Colonic mucosa (tissue), 4 donors: ENCODE results near the gene ARAP2. TPM values are rescaled to one million over a fixed set of nuclear protein-coding genes. Genes with fewer than 3 reads are reported as not detected.

Experiments used
- DNase-seq: peaks from one replicate; pipeline ENCODE4 v3.0.0-alpha.2; 2020
- H3K27ac ChIP-seq: fragments of 200-600 bp; one replicate; pipeline ENCODE4 v1.8.0; 2021
- H3K27me3 ChIP-seq: fragments of 200-600 bp; one replicate; pipeline ENCODE4 v1.8.0; 2021
- H3K36me3 ChIP-seq: fragments of 200-600 bp; one replicate; pipeline ENCODE4 v1.8.0; 2021
- H3K4me1 ChIP-seq: fragments of 200-600 bp; one replicate; pipeline ENCODE4 v1.8.0; 2021; ENCODE audit warnings: mild to moderate bottlenecking
- H3K4me3 ChIP-seq: fragments of 200-600 bp; one replicate; pipeline ENCODE4 v1.8.0; 2021
- H3K9ac ChIP-seq, 2 donors: one replicate each; pipeline ENCODE4 v1.7.0; 2013; ENCODE audit warnings: control low read depth in 2 of 2, low read depth in 2 of 2, low read length in 2 of 2
- H3K9me3 ChIP-seq: fragments of 200-600 bp; one replicate; pipeline ENCODE4 v1.8.0; 2021
- intact Hi-C: fragments of 100-400 bp; cut with DNase I; formaldehyde crosslinking; loops from one replicate; pipeline ENCODE4 v1.14.1; 2022
- total RNA-seq, 2 donors: library from RNA; stranded (reverse); fragmentation: NEBNext Ultra II Directional in 1 of 2; extraction: Animal tissue kit (Norgen Biotek cat#: 25700) in 1 of 2; gene quantifications; one replicate each; pipeline ENCODE4 v1.2.1, GENCODE V29; 2021
- TF ChIP-seq, protein P1 (sequence below): fragments of 200-600 bp; IDR thresholded peaks from one replicate; pipeline ENCODE4 v1.8.0; 2022; ENCODE audit warnings: antibody characterized with exemption, mild to moderate bottlenecking
- donor health status: healthy.
- donor health status: DM: no; HTN: no; CAD: no.
- donor health status: DM: no; HTN: no; CAD: no.

The ARAP2 gene
- total RNA-seq, 2 donors from 2014 or later = 10.7 to 19.3 TPM

DNA sequence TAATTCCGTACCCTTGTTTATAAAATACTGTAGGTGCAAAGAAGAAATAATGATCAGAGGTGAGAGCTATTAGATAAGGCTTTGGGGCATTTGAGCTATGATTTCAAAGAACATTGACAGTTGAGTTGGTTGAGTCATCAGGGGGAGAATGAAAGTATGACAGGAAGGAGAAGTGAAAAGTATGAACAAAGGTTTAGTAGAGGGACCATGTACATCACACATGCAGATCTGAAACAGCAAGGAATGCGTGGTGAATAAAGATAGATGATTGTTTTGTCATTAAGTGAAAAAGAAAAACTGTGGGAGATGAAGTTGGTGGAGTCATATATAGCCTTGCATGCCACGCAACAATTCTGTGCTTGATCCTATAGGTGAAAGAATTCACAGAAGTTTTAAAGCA lies 163.1 kb downstream of the ARAP2 start:
- no peak overlapping the region for H3K4me3 ChIP-seq
- no peak overlapping the region for H3K9ac ChIP-seq
- no peak overlapping the region for H3K27ac ChIP-seq
- no peaks in the 10 kb centered on the region for H3K9me3 ChIP-seq
- no peaks in the 10 kb centered on the region for H3K4me1 ChIP-seq
- no peaks in the 10 kb centered on the region for H3K36me3 ChIP-seq
- intact Hi-C loops = no loop called here
- no peak for DNase-seq
- H3K27me3 ChIP-seq = no peaks in the 10 kb centered on the region
- TF ChIP-seq, protein P1, sequence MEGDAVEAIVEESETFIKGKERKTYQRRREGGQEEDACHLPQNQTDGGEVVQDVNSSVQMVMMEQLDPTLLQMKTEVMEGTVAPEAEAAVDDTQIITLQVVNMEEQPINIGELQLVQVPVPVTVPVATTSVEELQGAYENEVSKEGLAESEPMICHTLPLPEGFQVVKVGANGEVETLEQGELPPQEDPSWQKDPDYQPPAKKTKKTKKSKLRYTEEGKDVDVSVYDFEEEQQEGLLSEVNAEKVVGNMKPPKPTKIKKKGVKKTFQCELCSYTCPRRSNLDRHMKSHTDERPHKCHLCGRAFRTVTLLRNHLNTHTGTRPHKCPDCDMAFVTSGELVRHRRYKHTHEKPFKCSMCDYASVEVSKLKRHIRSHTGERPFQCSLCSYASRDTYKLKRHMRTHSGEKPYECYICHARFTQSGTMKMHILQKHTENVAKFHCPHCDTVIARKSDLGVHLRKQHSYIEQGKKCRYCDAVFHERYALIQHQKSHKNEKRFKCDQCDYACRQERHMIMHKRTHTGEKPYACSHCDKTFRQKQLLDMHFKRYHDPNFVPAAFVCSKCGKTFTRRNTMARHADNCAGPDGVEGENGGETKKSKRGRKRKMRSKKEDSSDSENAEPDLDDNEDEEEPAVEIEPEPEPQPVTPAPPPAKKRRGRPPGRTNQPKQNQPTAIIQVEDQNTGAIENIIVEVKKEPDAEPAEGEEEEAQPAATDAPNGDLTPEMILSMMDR = no peak

DNA sequence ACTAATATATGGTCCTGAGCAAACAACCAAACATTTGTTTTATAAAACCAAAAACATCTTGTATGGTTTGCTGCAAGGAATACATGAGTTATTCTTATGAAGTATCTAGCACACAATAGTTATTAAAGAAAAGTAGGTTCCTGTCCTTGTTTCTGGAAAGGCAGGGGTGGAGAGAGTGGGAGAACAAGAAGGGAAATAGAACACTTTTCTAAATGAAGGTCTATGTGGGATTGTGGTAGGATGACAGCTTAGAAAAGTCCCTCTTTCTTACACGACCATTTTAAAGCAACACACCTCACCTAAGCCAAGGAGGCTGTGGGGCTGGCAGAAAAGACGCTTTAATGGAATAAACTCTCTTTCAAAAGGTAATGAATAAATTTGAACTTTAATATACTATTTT lies 164.6 kb downstream of the ARAP2 start:
- no peak for DNase-seq
- TF ChIP-seq, protein P1 = no peak
- no peak overlapping the region for H3K4me3 ChIP-seq
- no peaks in the 10 kb centered on the region for H3K9me3 ChIP-seq
- no peak overlapping the region for H3K9ac ChIP-seq
- H3K27ac ChIP-seq = no peak overlapping the region
- intact Hi-C loops = no loop called here
- H3K4me1 ChIP-seq = no peaks in the 10 kb centered on the region
- H3K27me3 ChIP-seq = no peaks in the 10 kb centered on the region
- H3K36me3 ChIP-seq = no peaks in the 10 kb centered on the region

DNA sequence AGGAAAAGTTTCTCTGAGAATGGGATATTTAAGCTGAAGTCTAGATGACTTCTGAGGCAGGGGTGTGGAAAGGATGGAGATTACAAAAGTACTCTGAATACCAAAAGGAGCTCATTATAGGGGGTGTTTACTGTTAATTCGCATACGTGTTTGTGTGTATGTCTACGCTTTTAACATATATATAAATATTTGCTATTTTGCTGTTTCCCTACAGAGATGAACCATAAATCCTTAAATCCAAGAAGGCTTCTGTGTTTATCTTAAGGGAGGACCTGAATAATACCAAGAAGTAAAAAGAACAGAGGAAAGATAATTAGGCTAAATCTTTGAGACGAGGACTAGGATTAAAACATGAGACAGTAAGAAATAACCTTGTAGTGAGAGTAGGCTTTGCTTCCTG lies 166.0 kb downstream of the ARAP2 start:
- Histone ChIP-seq H3K36me3 (no peaks in the 10 kb centered on the region), H3K9me3 (no peaks in the 10 kb centered on the region), H3K27me3 (no peaks in the 10 kb centered on the region), H3K9ac (no peak overlapping the region), H3K4me1 (no peaks in the 10 kb centered on the region), H3K27ac (no peak overlapping the region), H3K4me3 (no peak overlapping the region)
- intact Hi-C loops = no loop called here
- TF ChIP-seq, protein P1 = no peak
- DNase-seq = no peak

DNA sequence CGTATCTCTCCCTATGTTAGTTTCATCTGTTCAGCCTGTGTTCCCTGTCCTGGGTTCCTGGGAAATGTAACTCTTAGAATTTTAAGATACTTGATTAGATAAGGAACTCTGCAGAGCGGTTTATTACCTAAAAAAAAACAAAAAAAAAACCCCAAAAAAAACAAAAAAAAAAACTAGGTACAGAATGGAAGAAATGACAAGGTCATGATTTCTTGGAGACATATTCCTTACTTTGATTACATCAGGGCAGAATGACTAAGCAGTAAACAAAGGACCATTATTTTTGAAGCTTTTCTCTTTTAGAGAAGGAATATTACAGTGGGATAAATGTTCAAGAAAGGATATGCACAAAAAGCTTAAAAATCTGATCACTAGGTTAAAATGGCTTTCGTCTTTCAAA lies 171.8 kb downstream of the ARAP2 start:
- intact Hi-C loops = no loop called here
- TF ChIP-seq, protein P1 = no peak
- no peak overlapping the region for H3K27ac ChIP-seq
- H3K4me3 ChIP-seq = no peak overlapping the region
- DNase-seq = no peak
- no peak overlapping the region for H3K9ac ChIP-seq
- no peaks in the 10 kb centered on the region for H3K9me3 ChIP-seq
- no peaks in the 10 kb centered on the region for H3K36me3 ChIP-seq
- no peaks in the 10 kb centered on the region for H3K27me3 ChIP-seq
- H3K4me1 ChIP-seq = no peaks in the 10 kb centered on the region

DNA sequence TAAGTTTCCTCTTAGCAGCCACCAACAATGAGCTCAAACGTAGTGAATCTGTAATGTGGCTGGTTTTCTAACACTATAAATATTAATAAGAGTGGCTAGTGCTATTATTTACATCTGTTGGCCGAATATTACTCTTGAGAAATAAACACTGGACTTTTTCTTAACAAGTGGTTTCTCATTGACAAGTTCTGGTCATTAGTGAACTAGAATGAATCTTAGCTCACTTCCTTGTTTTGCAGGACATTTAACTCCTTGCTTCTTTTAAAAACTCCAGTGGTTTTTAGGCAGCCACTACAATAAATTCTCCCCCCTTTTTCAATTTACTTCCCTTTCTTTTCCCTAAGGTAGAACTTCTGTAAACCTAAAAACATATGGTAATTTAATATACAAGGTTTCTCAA lies 177.2 kb downstream of the ARAP2 start:
- Histone ChIP-seq H3K27me3 (no peaks in the 10 kb centered on the region), H3K36me3 (no peaks in the 10 kb centered on the region), H3K4me3 (no peak overlapping the region), H3K27ac (no peak overlapping the region), H3K9me3 (no peaks in the 10 kb centered on the region), H3K4me1 (no peaks in the 10 kb centered on the region), H3K9ac (no peak overlapping the region)
- intact Hi-C loops = no loop called here
- no peak for DNase-seq
- TF ChIP-seq, protein P1 = no peak
